Measurements from ENCODE around the gene TTLL11.

The TTLL11 gene

DNA sequence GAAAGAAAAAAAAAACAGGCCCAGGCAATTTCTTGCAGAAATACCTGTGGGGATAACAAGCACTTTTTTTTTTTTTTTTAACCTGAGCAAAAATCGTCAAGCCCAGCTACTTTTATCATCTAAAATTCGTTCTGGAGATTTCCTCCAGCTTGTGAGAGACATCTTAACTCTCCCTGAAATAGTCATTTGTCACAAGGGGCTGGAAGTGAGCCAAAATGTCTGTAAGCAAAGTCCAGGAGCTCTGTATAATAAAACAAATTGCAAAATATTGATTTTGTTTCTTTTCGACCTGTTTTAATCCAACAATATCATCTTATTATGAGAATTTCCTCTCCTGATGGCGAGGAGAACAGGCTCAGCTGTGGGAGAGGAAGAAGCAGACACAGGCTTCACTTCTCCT lies 168.4 kb downstream of the TTLL11 start:
- peaks cover 22% of the 10 kb centered on the region for H3K4me1 ChIP-seq (ENCODE audit: insufficient read depth, low read length, poor library complexity, severe bottlenecking)
- H3K4me2 ChIP-seq (ENCODE audit: low read depth, low read length, poor library complexity, severe bottlenecking) = no peak overlapping the region
- H3K9ac ChIP-seq (ENCODE audit: low read depth, low read length, poor library complexity, severe bottlenecking) = no peak overlapping the region
- no peaks in the 10 kb centered on the region for H3F3A ChIP-seq (ENCODE audit: low read depth)
- H3K36me3 ChIP-seq (ENCODE audit: insufficient read depth, low read length) = no peaks in the 10 kb centered on the region
- TF ChIP-seq EZH2phosphoT487 (IDR thresholded peaks at IDR 0.05; ENCODE audit: borderline replicate concordance) = no peak
- TF ChIP-seq CTCF (conservative IDR thresholded peaks at IDR 0.05; ENCODE audit: low read length) = no peak
- H3K79me2 ChIP-seq (ENCODE audit: insufficient read depth, low read length) = no peaks in the 10 kb centered on the region
- no peak overlapping the region for H2AFZ ChIP-seq (ENCODE audit: low read length)
- no peaks in the 10 kb centered on the region for H3K9me3 ChIP-seq (ENCODE audit: insufficient read depth, low read depth, low read length)
- no peak overlapping the region for H3K4me3 ChIP-seq (ENCODE audit: low read length, poor library complexity, severe bottlenecking)
- H3K27me3 ChIP-seq (ENCODE audit: insufficient read depth, low read length, poor library complexity, severe bottlenecking) = no peaks in the 10 kb centered on the region
- H3K9me2 ChIP-seq (replicated peaks; ENCODE audit: low read depth, low read length) = no peaks in the 10 kb centered on the region
- H4K20me1 ChIP-seq (ENCODE audit: insufficient read depth, low read length, poor library complexity, severe bottlenecking) = no peaks in the 10 kb centered on the region

DNA sequence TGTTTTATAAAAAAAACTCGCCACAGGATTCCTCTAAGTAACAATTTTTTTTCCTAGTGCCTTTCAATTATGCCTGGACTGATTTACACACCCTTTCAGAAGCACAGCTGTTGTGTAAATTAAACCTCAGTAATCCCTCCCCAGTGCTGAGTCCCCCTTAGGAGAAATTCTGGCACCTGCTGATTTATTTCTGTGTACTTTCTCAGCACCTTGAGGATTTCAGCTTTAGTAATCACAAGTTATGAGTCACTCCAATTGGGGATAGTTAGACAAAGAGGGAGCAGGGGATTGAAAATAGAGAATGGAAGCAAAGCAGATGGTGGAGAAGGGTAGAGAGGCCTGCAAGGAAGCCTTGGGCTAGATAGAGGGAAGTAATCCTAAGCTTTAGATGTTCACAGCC lies 171.7 kb downstream of the TTLL11 start:
- H3K36me3 ChIP-seq (ENCODE audit: insufficient read depth, low read length) = no peaks in the 10 kb centered on the region
- TF ChIP-seq EZH2phosphoT487 (IDR thresholded peaks at IDR 0.05; ENCODE audit: borderline replicate concordance) (no peak), CTCF (conservative IDR thresholded peaks at IDR 0.05; ENCODE audit: low read length) (no peak)
- H3K4me1 ChIP-seq (ENCODE audit: insufficient read depth, low read length, poor library complexity, severe bottlenecking) = peaks cover 30% of the 10 kb centered on the region
- no peak overlapping the region for H3K4me2 ChIP-seq (ENCODE audit: low read depth, low read length, poor library complexity, severe bottlenecking)
- H2AFZ ChIP-seq (ENCODE audit: low read length) = no peak overlapping the region
- H4K20me1 ChIP-seq (ENCODE audit: insufficient read depth, low read length, poor library complexity, severe bottlenecking) = no peaks in the 10 kb centered on the region
- no peaks in the 10 kb centered on the region for H3K9me3 ChIP-seq (ENCODE audit: insufficient read depth, low read depth, low read length)
- no peak overlapping the region for H3K9ac ChIP-seq (ENCODE audit: low read depth, low read length, poor library complexity, severe bottlenecking)
- no peak overlapping the region for H3K4me3 ChIP-seq (ENCODE audit: low read length, poor library complexity, severe bottlenecking)
- no peaks in the 10 kb centered on the region for H3K27me3 ChIP-seq (ENCODE audit: insufficient read depth, low read length, poor library complexity, severe bottlenecking)
- H3F3A ChIP-seq (ENCODE audit: low read depth) = no peaks in the 10 kb centered on the region
- H3K79me2 ChIP-seq (ENCODE audit: insufficient read depth, low read length) = no peaks in the 10 kb centered on the region; the same call in 1 of the 2 replicates
- H3K9me2 ChIP-seq (replicated peaks; ENCODE audit: low read depth, low read length) = no peaks in the 10 kb centered on the region

DNA sequence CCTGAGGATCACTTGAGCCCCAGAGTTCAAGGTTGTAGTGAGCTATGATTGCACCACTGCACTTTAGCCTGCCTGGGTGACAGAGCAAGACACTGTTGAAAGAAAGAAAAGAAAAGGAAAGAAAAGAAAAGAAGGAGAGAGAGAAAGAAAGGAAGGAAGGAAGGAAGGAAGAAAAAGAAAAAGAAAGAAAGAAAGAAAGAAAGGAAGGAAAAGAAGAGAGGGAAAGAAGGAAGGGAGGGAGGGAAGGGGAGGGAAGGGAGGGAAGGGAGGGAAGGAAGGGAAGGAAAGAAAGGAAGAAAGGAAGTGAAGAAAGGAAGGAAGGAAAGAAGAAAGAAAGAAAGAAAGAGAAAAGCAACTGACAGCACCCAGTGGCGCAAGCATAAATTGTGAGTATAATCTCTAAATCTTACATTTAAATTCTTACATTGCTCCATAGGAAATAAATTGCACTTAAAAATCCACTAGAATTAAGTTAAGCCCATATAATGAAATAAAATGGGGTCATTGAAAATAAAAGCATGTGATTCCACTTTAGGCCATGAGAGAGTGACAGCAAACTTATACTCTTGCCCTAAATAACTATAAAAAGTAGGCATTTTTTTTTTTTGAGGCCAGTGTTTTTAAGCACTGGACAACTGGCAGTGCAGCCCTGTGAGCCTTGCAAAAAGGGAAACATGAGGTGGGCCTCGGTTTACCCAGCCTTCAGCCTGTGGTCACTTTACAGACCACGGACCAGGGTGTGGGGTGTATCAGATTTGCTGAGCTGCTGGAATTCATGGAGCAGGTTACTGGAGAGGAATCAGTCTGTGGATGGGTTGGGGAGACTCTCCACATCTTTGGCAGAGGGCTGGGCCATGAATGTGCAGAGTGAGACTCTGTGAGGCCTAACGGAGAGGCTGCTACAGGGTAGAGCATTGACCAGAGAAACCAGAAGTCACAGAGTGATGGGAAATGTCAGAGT lies 175.5 kb downstream of the TTLL11 start:
- Histone ChIP-seq H3K27me3 (ENCODE audit: insufficient read depth, low read length, poor library complexity, severe bottlenecking) (no peaks in the 10 kb centered on the region), H3K9ac (ENCODE audit: low read depth, low read length, poor library complexity, severe bottlenecking) (no peak overlapping the region), H3K4me2 (ENCODE audit: low read depth, low read length, poor library complexity, severe bottlenecking) (no peak overlapping the region), H2AFZ (ENCODE audit: low read length) (no peak overlapping the region), H3K9me2 (replicated peaks; ENCODE audit: low read depth, low read length) (no peaks in the 10 kb centered on the region), H3K36me3 (ENCODE audit: insufficient read depth, low read length) (no peaks in the 10 kb centered on the region), H3K4me3 (ENCODE audit: low read length, poor library complexity, severe bottlenecking) (no peak overlapping the region), H3K79me2 (ENCODE audit: insufficient read depth, low read length) (peaks cover 6% of the 10 kb centered on the region; the same call in 1 of the 2 replicates), H3K4me1 (ENCODE audit: insufficient read depth, low read length, poor library complexity, severe bottlenecking) (peaks cover 44% of the 10 kb centered on the region), H3F3A (ENCODE audit: low read depth) (no peaks in the 10 kb centered on the region), H3K9me3 (ENCODE audit: insufficient read depth, low read depth, low read length) (no peaks in the 10 kb centered on the region), H4K20me1 (ENCODE audit: insufficient read depth, low read length, poor library complexity, severe bottlenecking) (peaks cover 5% of the 10 kb centered on the region)
- TF ChIP-seq CTCF (conservative IDR thresholded peaks at IDR 0.05; ENCODE audit: low read length) = no peak
- TF ChIP-seq EZH2phosphoT487 (IDR thresholded peaks at IDR 0.05; ENCODE audit: borderline replicate concordance) = no peak

Data from Loucy (cell line).